Kidney capillary endothelial cell (primary cell): ENCODE measurements around the gene ALOXE3.

Experiments used
- DNase-seq: peaks from one replicate; pipeline ENCODE4 v3.0.0-alpha.2; 2018; ENCODE audit warnings: low spot score

ALOXE3 gene

GRCh38 chr17:8141741-8142140 lies 23.4 kb upstream of the ALOXE3 start:
- no peak for DNase-seq

DNA sequence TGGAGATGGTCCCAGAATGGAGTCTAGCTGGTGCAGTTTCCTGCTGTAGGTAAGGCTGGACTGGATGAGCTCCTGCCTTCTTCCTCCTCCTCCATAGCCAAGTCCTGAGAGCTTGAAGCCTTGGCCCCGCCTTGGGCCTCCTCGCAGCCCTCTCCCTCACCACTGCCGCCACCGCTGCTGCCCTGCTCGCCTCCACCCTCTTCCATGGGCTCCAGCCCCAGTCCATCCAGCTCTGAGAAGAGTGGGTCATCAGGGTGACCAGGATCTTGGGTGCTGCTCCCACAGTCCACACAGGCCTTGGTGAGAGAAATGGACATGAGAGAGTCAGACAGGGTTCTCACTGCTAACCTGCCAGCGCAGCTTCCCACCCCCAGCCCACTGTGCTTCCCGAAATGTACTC lies 22.7 kb upstream of the ALOXE3 start:
- DNase-seq, result no peak

GRCh38 chr17:8140065-8141029 lies 22.0 kb upstream of the ALOXE3 start:
- no peak for DNase-seq

- DNase-seq, result peak; percentile 99
Measured at GRCh38 chr17:8138672-8139371, 20.5 kb upstream of the ALOXE3 start.

- DNase-seq, result no peak
Measured at GRCh38 chr17:8138374-8138671, 20.0 kb upstream of the ALOXE3 start.

GRCh38 chr17:8137645-8138373 lies 19.5 kb upstream of the ALOXE3 start:
- no peak for DNase-seq

DNA sequence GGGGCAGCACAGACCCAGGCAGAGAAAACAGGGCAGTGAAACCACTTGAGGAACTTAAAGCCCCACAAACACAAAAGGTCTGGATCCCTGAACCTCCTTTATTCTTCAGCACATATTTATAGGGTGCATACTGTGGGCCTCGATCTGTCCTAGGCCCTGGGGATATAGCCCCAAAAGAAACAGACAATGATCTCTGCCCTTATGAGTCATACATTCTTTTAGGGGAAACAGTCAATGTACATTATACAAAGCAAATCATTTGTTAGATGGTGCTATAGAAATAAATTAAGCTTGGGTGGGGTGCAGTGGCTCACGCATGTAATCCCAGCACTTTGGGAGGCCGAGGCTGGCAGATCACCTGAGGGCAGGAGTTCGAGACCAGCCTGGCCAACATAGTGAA lies 15.6 kb upstream of the ALOXE3 start:
- DNase-seq, result no peak

- no peak for DNase-seq
Measured at GRCh38 chr17:8133399-8133798, 15.1 kb upstream of the ALOXE3 start.

DNA sequence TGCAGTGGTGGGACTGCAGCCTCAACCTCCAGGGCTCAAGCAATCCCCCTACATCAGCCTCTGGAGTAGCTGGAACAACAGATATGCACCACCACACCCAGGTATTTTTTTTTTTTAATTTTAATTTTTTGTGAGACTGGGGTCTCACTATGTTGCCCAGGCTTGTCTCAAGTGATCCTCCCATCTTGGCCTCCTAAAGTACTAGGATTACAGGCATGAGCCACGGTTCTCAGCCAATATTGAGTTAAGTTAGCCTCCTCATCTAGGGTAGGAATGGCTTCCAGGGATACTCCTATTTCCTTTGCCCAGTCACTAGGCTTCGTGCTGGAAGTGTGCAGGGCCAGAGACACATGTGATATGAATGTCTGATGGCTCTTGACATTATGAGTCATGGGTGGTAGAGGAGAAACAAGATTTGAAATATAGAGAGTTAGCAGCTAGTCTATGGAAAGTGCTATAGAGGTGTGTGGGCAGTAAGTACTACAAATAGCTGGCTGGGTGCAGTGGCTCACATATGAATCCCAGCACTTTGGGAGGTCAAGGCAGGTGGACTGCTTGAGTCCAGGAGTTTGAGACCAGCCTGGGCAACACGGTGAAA lies 13.6 kb upstream of the ALOXE3 start:
- DNase-seq, result peak; percentile 38

DNA sequence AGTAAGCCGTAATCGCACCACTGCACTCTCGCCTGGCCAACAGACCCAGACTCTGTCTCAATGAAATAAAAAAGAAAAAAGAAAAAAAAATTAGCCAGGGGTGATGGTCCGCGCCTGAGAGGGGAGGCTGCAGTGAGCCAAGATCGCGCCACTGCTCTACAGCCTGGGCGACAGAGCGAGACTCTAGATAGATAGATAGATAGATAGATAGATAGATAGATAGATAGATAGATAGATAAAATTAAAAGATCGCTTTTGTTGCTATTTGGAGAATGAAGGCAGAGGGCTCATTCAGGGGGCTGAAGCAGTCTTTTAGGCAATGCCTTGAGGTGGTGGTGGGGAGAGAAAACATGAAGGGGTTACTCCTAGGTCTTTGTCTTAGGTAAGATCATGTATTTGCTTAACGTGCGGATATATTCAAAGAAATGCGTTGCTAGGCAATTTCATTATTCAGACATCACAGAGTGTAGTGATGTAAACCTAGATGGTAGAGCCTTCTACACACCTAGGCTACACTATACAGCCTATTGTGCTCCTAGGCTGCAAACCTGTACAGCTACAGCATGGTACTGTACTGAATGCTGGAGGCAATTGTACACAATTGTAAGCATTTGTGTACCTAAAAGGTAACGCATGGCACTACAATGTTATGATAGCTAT lies 9.9 kb upstream of the ALOXE3 start:
- no peak for DNase-seq

DNA sequence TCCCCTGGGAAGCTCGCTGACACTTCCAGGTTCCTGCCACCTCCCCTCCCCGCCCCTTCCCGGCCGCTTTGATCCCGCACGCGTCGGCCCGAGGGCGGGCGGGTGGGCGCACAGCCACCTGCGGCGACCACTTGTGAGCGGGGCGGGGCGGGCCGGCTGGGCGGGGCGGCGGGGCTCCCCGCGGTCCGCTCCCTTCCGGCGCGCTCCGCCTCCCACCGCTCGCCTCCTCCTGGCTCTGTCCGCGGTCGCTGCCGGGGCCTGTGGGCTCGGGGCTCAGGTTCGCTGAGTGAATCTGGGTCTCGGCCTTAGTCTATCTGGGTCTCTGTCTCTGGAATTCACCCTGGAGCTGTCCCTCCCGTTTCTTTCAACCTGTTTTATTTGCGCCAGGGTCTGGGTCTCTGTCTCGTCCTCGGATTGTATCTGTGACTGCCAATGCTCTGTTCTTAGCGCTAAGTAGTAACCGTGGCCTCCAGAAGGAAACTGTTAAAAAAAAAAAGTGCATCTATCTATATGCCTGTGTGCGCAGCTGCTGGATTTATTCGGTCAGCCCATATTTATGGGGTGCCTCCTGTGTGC lies 8.3 kb upstream of the ALOXE3 start:
- DNase-seq, result peak; percentile 26

GRCh38 chr17:8125947-8126490 lies 7.7 kb upstream of the ALOXE3 start:
- no peak for DNase-seq

DNA sequence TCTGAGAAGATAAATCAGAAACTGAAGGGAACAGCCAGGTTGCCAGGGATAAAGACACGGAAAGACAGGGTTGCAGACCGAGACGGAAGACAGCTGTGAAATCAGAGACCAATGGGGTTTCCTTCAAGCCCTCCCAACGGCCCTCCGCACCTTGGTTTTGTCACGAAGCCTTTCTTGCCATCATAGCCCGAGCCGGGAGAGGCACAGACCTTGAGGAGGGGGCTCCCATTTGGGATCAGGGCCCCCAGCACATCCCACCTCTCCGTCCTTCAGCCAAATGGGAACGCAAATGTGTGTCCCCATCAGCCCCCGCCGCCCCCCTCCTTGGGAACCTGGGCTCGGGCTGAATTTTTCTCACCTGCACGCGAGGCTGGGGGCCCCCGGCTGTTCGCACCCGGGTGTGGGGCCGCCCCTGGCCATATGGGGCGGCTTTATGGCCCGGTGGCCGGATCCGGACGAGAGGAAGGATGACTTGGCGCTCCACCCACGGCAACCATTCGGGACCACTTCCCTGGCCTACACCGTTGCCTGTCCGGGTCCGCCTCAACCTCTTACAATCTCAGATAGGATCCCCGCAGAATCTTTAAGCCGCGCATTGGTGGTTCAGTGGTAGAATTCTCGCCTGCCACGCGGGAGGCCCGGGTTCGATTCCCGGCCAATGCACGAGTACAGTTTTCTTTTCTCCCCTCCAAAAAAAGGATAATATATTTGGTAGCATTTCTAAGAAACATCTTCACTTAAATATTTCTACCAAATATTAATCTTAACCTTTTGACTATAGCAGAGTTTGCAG lies 7.0 kb upstream of the ALOXE3 start:
- DNase-seq, result peak; percentile 72

DNA sequence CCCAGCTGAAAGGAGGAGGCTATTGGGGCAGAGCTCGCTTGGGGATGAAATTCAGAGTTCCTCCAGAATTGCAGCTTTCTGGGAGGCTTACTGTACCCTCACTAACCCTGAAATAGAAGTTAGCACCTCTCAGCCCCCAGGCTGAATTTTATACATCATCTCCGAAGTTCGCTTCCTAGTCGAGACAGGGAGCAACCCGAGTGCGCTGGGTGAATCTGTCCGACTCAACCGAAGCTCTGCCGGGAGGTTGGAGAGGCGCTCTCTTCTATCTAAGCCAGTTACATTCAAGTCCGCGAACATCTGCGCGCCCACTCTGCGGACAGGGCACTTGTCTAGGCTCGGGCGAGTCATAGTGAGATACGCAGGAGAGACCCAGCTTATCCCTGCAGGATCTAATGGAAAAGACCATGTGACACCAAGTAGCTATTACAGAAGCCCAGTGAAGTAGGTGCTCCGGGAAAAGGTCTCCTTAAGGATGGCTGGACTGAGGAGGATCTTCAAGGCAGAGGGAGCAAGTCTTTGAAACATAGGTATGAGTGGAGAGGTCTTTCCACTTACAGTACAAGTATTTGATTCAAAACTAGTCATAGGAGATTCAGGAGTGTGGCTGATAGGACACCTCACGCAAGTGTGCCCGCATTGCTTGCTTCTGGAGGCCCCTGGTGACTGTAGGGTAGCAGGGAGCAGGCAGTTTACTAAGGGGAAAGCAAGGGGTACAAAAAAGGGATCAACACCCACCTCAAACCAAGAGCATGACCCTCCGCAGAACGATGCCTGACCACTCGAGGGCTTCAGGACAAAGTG lies 6.2 kb upstream of the ALOXE3 start:
- DNase-seq, result no peak

DNA sequence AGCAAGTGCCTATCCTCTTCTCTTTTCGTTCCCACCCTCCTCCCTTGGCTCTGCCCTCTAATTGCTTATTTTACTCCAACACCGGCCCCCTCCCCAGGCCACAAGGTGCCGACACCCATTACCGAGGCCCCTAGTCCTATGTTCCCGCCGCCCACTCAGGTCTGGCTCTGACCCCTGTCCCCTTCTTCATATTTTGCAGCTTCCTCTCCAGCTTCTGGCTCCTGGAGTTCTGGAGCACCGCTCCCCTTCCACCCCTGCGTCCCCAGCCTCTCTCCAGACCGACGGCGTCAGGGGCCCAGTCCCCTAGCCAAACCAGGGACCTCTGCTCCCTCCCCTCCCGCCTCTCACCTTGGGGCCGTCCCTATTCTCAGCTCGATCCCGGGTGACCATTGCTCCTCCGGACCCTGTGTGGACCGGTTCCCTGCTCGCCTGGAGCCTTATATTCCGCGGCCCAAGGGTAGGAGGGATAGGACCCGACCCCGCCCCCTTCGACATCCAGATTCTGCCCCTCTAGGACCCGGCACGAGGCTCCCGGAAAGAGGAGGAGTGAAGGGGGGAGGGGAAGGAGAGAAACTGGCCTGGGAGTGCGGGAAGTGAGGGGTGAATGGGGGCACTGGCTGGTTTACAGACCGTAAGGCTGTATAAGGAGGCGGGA lies 5.5 kb upstream of the ALOXE3 start, which contains the start of gene HES7:
Gene HES7, minus strand, starts transcription at position 412 of the 655 bp plus-strand sequence. Its CDS starts 22 bp downstream, at position 390.
- no peak for DNase-seq

DNA sequence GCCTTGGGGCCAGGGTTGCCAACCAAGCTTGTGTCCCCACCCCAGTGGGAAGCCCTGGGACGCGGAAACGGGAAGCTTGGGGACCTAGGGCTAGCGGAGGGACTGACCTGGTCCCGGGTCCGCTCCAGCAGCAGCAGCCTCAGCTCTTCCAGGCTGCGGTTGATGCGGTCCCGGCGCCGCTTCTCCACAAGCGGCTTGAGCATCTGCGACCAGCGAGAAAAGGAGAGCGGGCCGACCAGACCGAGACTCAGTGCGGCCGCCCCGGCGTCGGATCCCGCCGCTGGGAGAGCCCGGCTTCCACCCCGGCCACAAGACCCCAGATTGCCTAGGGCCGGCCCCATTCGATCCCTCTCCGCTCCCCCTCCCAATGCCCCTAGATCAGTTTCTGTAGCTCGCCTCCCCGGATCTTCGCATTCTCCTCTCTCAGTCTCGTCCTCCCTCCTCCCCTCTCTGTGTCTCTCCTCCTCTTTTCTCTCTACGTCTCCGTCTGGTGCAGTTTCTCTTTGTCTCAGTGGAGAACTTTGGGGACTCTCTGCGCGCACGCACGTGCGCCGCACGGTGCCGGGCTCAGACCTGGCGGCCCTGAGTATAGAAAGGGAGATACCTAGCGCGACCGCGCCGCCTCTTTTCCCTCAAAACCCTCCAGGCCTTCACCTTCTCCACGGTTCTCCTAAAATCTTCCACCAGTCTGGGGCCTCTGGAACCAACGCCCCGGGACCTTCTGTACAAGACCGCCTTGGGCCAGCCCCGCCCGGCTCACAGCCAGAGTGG lies 4.8 kb upstream of the ALOXE3 start:
- DNase-seq, result no peak

- peak; percentile 22 for DNase-seq
Measured at GRCh38 chr17:8122422-8122923, 4.2 kb upstream of the ALOXE3 start.
